ENCODE measurements around the gene ECHDC3.
A peak's percentile ranks its signal among the peaks of the same experiment; 100 is the strongest.

Gene ECHDC3

GRCh38 chr10:11723359-11723758 is 18.8 kb upstream of the ECHDC3 start:
- CTCF ChIA-PET = interaction anchor here (0.6 kb wide), 1 partner anchor 14 kb away, joined by 3 read pairs; no protein-coding TSS in a partner anchor
- no peak for TF ChIP-seq CTCF (conservative IDR thresholded peaks at IDR 0.05; ENCODE audit: low read depth)
- H3K27ac ChIP-seq = no peak overlapping the region
- POLR2A ChIA-PET (ENCODE audit: low non-redundant PET) = no interaction called here
- no peak for DNase-seq (ENCODE audit: low spot score)

GRCh38 chr10:11724938-11725776 is 17.0 kb upstream of the ECHDC3 start:
- DNase-seq (ENCODE audit: low spot score) = peak; percentile 72
- no peak overlapping the region for H3K27ac ChIP-seq
- TF ChIP-seq CTCF (conservative IDR thresholded peaks at IDR 0.05; ENCODE audit: low read depth) = peak; percentile 67
- POLR2A ChIA-PET (ENCODE audit: low non-redundant PET) = no interaction called here
- CTCF ChIA-PET = interaction anchor here (0.5 to 1.7 kb wide), 12 partner anchors 29 to 1740 kb away, joined by 3 to 12 read pairs (median 3); partner anchors contain the start of gene USP6NL

GRCh38 chr10:11725912-11726311 is 16.3 kb upstream of the ECHDC3 start:
- H3K27ac ChIP-seq = no peak overlapping the region
- DNase-seq (ENCODE audit: low spot score) = no peak
- no peak for TF ChIP-seq CTCF (conservative IDR thresholded peaks at IDR 0.05; ENCODE audit: low read depth)
- ChIA-PET POLR2A (ENCODE audit: low non-redundant PET) (no interaction called here), CTCF (interaction anchor here (0.5 to 1.7 kb wide), 2 partner anchors 32 to 211 kb away, joined by 4 to 12 read pairs; no protein-coding TSS in a partner anchor)

GRCh38 chr10:11727563-11727962 is 14.6 kb upstream of the ECHDC3 start:
- DNase-seq (ENCODE audit: low spot score) = no peak
- ChIA-PET POLR2A (ENCODE audit: low non-redundant PET) (no interaction called here), CTCF (interaction anchor here (1.6 to 1.8 kb wide), 2 partner anchors 30 to 31 kb away, joined by 4 to 5 read pairs; no protein-coding TSS in a partner anchor)
- no peak overlapping the region for H3K27ac ChIP-seq
- TF ChIP-seq CTCF (conservative IDR thresholded peaks at IDR 0.05; ENCODE audit: low read depth) = no peak

- TF ChIP-seq CTCF (conservative IDR thresholded peaks at IDR 0.05; ENCODE audit: low read depth) = no peak
- ChIA-PET POLR2A (ENCODE audit: low non-redundant PET) (no interaction called here), CTCF (interaction anchor here (1.8 kb wide), 1 partner anchor 29 kb away, joined by 5 read pairs; no protein-coding TSS in a partner anchor)
- H3K27ac ChIP-seq = no peak overlapping the region
- no peak for DNase-seq (ENCODE audit: low spot score)
Measured at GRCh38 chr10:11728353-11728752, 13.8 kb upstream of the ECHDC3 start.

- no peak overlapping the region for H3K27ac ChIP-seq
- DNase-seq (ENCODE audit: low spot score) = no peak
- ChIA-PET POLR2A (ENCODE audit: low non-redundant PET) (no interaction called here), CTCF (no interaction called here)
- TF ChIP-seq CTCF (conservative IDR thresholded peaks at IDR 0.05; ENCODE audit: low read depth) = no peak
Measured at GRCh38 chr10:11729790-11730315, 12.3 kb upstream of the ECHDC3 start.
